Measurements from ENCODE around the gene ODAPH.
"Not testable (repeated sequence)": the region's sequence is repeated elsewhere in the genome, so short reads cannot be mapped to it uniquely, and the experiment has no call there.

ODAPH gene

GRCh38 chr4:75542824-75543223, 13.0 kb upstream of the ODAPH start:
- Histone ChIP-seq H3K27ac (no peak overlapping the region), H3K4me3 (no peak overlapping the region), H3K36me3 (ENCODE audit: insufficient read depth, low read length) (peaks cover 5% of the 10 kb centered on the region; the same call in 1 of the 2 replicates), H3K9ac (ENCODE audit: insufficient read length) (no peak overlapping the region), H3K9me3 (ENCODE audit: low read depth, low read length) (no peaks in the 10 kb centered on the region)
- no peak for DNase-seq (ENCODE audit: low read depth, low spot score)
- no peak for TF ChIP-seq FOXP2 (optimal IDR thresholded peaks at IDR 0.05; ENCODE audit: control extremely low read depth, extremely low read length, insufficient read depth)
- no peak for TF ChIP-seq EZH2 (IDR thresholded peaks at IDR 0.05)
- no peak for TF ChIP-seq POLR2AphosphoS5 (IDR thresholded peaks at IDR 0.05; ENCODE audit: borderline replicate concordance, low read depth, low read length)

GRCh38 chr4:75544220-75544619, 11.6 kb upstream of the ODAPH start:
- H3K27ac ChIP-seq; H3K4me3 ChIP-seq; DNase-seq (ENCODE audit: low read depth, low spot score); H3K9me3 ChIP-seq (ENCODE audit: low read depth, low read length); H3K9ac ChIP-seq (ENCODE audit: insufficient read length); H3K36me3 ChIP-seq (ENCODE audit: insufficient read depth, low read length): not testable (repeated sequence)

GRCh38 chr4:75544870-75545269, 11.0 kb upstream of the ODAPH start:
- TF ChIP-seq POLR2AphosphoS5 (IDR thresholded peaks at IDR 0.05; ENCODE audit: borderline replicate concordance, low read depth, low read length) = no peak
- TF ChIP-seq EZH2 (IDR thresholded peaks at IDR 0.05) = no peak
- TF ChIP-seq FOXP2 (optimal IDR thresholded peaks at IDR 0.05; ENCODE audit: control extremely low read depth, extremely low read length, insufficient read depth) = no peak
- no peak overlapping the region for H3K4me3 ChIP-seq
- no peaks in the 10 kb centered on the region for H3K9me3 ChIP-seq (ENCODE audit: low read depth, low read length)
- peaks cover 5% of the 10 kb centered on the region; the same call in 1 of the 2 replicates for H3K36me3 ChIP-seq (ENCODE audit: insufficient read depth, low read length)
- no peak for DNase-seq (ENCODE audit: low read depth, low spot score)
- no peak overlapping the region for H3K27ac ChIP-seq
- no peak overlapping the region for H3K9ac ChIP-seq (ENCODE audit: insufficient read length)

- no peak overlapping the region for H3K9ac ChIP-seq (ENCODE audit: insufficient read length)
- H3K27ac ChIP-seq = no peak overlapping the region
- DNase-seq (ENCODE audit: low read depth, low spot score) = no peak
- H3K4me3 ChIP-seq = no peak overlapping the region
- H3K9me3 ChIP-seq (ENCODE audit: low read depth, low read length) = no peaks in the 10 kb centered on the region
- H3K36me3 ChIP-seq (ENCODE audit: insufficient read depth, low read length) = peaks cover 5% of the 10 kb centered on the region; the same call in 1 of the 2 replicates
- TF ChIP-seq FOXP2 (optimal IDR thresholded peaks at IDR 0.05; ENCODE audit: control extremely low read depth, extremely low read length, insufficient read depth) (no peak), POLR2AphosphoS5 (IDR thresholded peaks at IDR 0.05; ENCODE audit: borderline replicate concordance, low read depth, low read length) (no peak), EZH2 (IDR thresholded peaks at IDR 0.05) (no peak)
Measured at GRCh38 chr4:75545526-75545925, 10.3 kb upstream of the ODAPH start.

- no peak for TF ChIP-seq EZH2 (IDR thresholded peaks at IDR 0.05)
- TF ChIP-seq FOXP2 (optimal IDR thresholded peaks at IDR 0.05; ENCODE audit: control extremely low read depth, extremely low read length, insufficient read depth) = no peak
- no peak for TF ChIP-seq POLR2AphosphoS5 (IDR thresholded peaks at IDR 0.05; ENCODE audit: borderline replicate concordance, low read depth, low read length)
- no peak overlapping the region for H3K27ac ChIP-seq
- no peak overlapping the region for H3K9ac ChIP-seq (ENCODE audit: insufficient read length)
- H3K9me3 ChIP-seq (ENCODE audit: low read depth, low read length) = no peaks in the 10 kb centered on the region
- peaks cover 5% of the 10 kb centered on the region; the same call in 1 of the 2 replicates for H3K36me3 ChIP-seq (ENCODE audit: insufficient read depth, low read length)
- DNase-seq (ENCODE audit: low read depth, low spot score) = no peak
- H3K4me3 ChIP-seq = no peak overlapping the region
Measured at GRCh38 chr4:75547647-75548387, 8.0 kb upstream of the ODAPH start.

GRCh38 chr4:75549019-75549418, 6.8 kb upstream of the ODAPH start:
- no peak for TF ChIP-seq EZH2 (IDR thresholded peaks at IDR 0.05)
- no peak for TF ChIP-seq POLR2AphosphoS5 (IDR thresholded peaks at IDR 0.05; ENCODE audit: borderline replicate concordance, low read depth, low read length)
- TF ChIP-seq FOXP2 (optimal IDR thresholded peaks at IDR 0.05; ENCODE audit: control extremely low read depth, extremely low read length, insufficient read depth) = no peak
- H3K4me3 ChIP-seq = no peak overlapping the region
- DNase-seq (ENCODE audit: low read depth, low spot score) = no peak
- no peak overlapping the region for H3K9ac ChIP-seq (ENCODE audit: insufficient read length)
- H3K27ac ChIP-seq = no peak overlapping the region
- H3K36me3 ChIP-seq (ENCODE audit: insufficient read depth, low read length) = peaks cover 5% of the 10 kb centered on the region; the same call in 1 of the 2 replicates
- H3K9me3 ChIP-seq (ENCODE audit: low read depth, low read length) = no peaks in the 10 kb centered on the region

- no peak for DNase-seq (ENCODE audit: low read depth, low spot score)
- Histone ChIP-seq H3K36me3 (ENCODE audit: insufficient read depth, low read length) (no peaks in the 10 kb centered on the region), H3K9me3 (ENCODE audit: low read depth, low read length) (no peaks in the 10 kb centered on the region), H3K9ac (ENCODE audit: insufficient read length) (no peak overlapping the region), H3K27ac (no peak overlapping the region), H3K4me3 (no peak overlapping the region)
- TF ChIP-seq POLR2AphosphoS5 (IDR thresholded peaks at IDR 0.05; ENCODE audit: borderline replicate concordance, low read depth, low read length) (no peak), EZH2 (IDR thresholded peaks at IDR 0.05) (no peak), FOXP2 (optimal IDR thresholded peaks at IDR 0.05; ENCODE audit: control extremely low read depth, extremely low read length, insufficient read depth) (no peak)
Measured at GRCh38 chr4:75552452-75552851, 3.4 kb upstream of the ODAPH start.

GRCh38 chr4:75557696-75558095, 1.8 kb downstream of the ODAPH start:
- no peak overlapping the region for H3K9ac ChIP-seq (ENCODE audit: insufficient read length)
- no peak overlapping the region for H3K4me3 ChIP-seq
- H3K9me3 ChIP-seq (ENCODE audit: low read depth, low read length) = no peaks in the 10 kb centered on the region
- no peak for TF ChIP-seq EZH2 (IDR thresholded peaks at IDR 0.05)
- H3K36me3 ChIP-seq (ENCODE audit: insufficient read depth, low read length) = no peaks in the 10 kb centered on the region
- no peak for DNase-seq (ENCODE audit: low read depth, low spot score)
- no peak overlapping the region for H3K27ac ChIP-seq

- TF ChIP-seq POLR2AphosphoS5 (IDR thresholded peaks at IDR 0.05; ENCODE audit: borderline replicate concordance, low read depth, low read length) (no peak), FOXP2 (optimal IDR thresholded peaks at IDR 0.05; ENCODE audit: control extremely low read depth, extremely low read length, insufficient read depth) (no peak), EZH2 (IDR thresholded peaks at IDR 0.05) (no peak)
- no peaks in the 10 kb centered on the region for H3K36me3 ChIP-seq (ENCODE audit: insufficient read depth, low read length)
- no peak overlapping the region for H3K27ac ChIP-seq
- H3K9me3 ChIP-seq (ENCODE audit: low read depth, low read length) = no peaks in the 10 kb centered on the region
- H3K9ac ChIP-seq (ENCODE audit: insufficient read length) = no peak overlapping the region
- H3K4me3 ChIP-seq = no peak overlapping the region
- no peak for DNase-seq (ENCODE audit: low read depth, low spot score)
Measured at GRCh38 chr4:75561789-75562188, 5.9 kb downstream of the ODAPH start.

Measured in SK-N-MC (cell line).